ENCODE measurements around the gene ERF. TPM values are rescaled to one million over a fixed set of nuclear protein-coding genes. Genes with fewer than 3 reads are reported as not detected.

Gene ERF
- total and polyA plus RNA-seq, 2 of the 4 experiments (the other 2 are of a cell fraction), result 5.2 to 32.4 TPM

GRCh38 chr19:42200116-42200715 is 54.7 kb downstream of the ERF start:
- DNase-seq (no peak), ATAC-seq (ENCODE audit: low read depth) (no peak)
- H4K20me1 ChIP-seq (ENCODE audit: insufficient read depth, low read length), result peaks cover 9% of the 10 kb centered on the region; the same call in 1 of the 2 replicates
- H3K36me3 ChIP-seq (ENCODE audit: control insufficient read depth, insufficient read depth, low read length), result peaks cover 55% of the 10 kb centered on the region
- no peak overlapping the region for H4K5ac ChIP-seq (ENCODE audit: low read depth, low read length)
- H3K14ac ChIP-seq (replicated peaks; ENCODE audit: low read depth, low read length), result no peak overlapping the region
- H2BK5ac ChIP-seq (ENCODE audit: low read depth, low read length, poor library complexity, severe bottlenecking), result no peak overlapping the region
- H3K23ac ChIP-seq (ENCODE audit: low read depth, low read length), result no peak overlapping the region
- no TSS peak for BruUV-seq (replicated peaks)
- H2BK20ac ChIP-seq (ENCODE audit: low read depth, low read length), result no peak overlapping the region
- H3K4me2 ChIP-seq (ENCODE audit: low read depth, low read length), result no peak overlapping the region
- in situ Hi-C loops (cut with MboI; ENCODE audit: low sequenced_read_pairs), result no loop called here
- no peak overlapping the region for H2BK120ac ChIP-seq (ENCODE audit: low read depth, low read length)
- H4K91ac ChIP-seq (ENCODE audit: insufficient read depth, low read depth, low read length), result no peak overlapping the region
- no peak overlapping the region for H2AFZ ChIP-seq (replicated peaks; ENCODE audit: low read length, poor library complexity)
- no peak overlapping the region for H3K9ac ChIP-seq (ENCODE audit: low read depth, low read length)
- H3K9me3 ChIP-seq (ENCODE audit: control insufficient read depth, insufficient read depth, low read length), result no peaks in the 10 kb centered on the region
- dilution Hi-C loops (cut with HindIII; ENCODE audit: low sequenced_read_pairs, unreplicated experiment), result no loop called here
- ChIA-PET POLR2A (ENCODE audit: unreplicated experiment) (no interaction called here), CTCF (no interaction called here)
- no peak overlapping the region for H3K4ac ChIP-seq (ENCODE audit: low read depth, low read length)
- no peak overlapping the region for H3K4me3 ChIP-seq (ENCODE audit: insufficient read depth, low read depth, low read length)
- intact Hi-C loops (cut with micrococcal nuclease), result no loop called here
- H2AK9ac ChIP-seq (replicated peaks; ENCODE audit: low read depth, low read length, poor library complexity), result no peak overlapping the region
- H4K8ac ChIP-seq (ENCODE audit: low read depth in 2 of 2, low read length in 2 of 2), result no peak overlapping the region
- H3K4me1 ChIP-seq (ENCODE audit: control insufficient read depth, insufficient read depth, low read length), result 0 out of 2 replicates have a peak, but pooled peaks cover 2% of the 10 kb centered on the region
- no CpG with 5 or more reads among the region's 5 CpGs for WGBS, 2 experiments (ENCODE audit: extremely low coverage in 2 of 2, insufficient read length in 1 of 2)
- no peak overlapping the region for H2BK15ac ChIP-seq (ENCODE audit: low read depth, low read length)
- H2AK5ac ChIP-seq (ENCODE audit: low read depth, low read length), result no peak overlapping the region
- peaks cover 12 to 70% of the 10 kb centered on the region in 2 experiments for H3K79me1 ChIP-seq (ENCODE audit: low read depth in 1 of 2, low read length in 2 of 2)
- TF ChIP-seq MAZ (IDR thresholded peaks at IDR 0.05; ENCODE audit: borderline replicate concordance, low read depth, low read length) (no peak), CTCF (conservative IDR thresholded peaks at IDR 0.05; ENCODE audit: low read depth, low read length) (no peak), RCOR1 (IDR thresholded peaks at IDR 0.05; ENCODE audit: insufficient replicate concordance, low read length) (no peak), RAD21 (IDR thresholded peaks at IDR 0.05; ENCODE audit: low read length) (no peak), MAFK (IDR thresholded peaks at IDR 0.05; ENCODE audit: low read depth, low read length) (no peak)
- peaks cover 26% of the 10 kb centered on the region for H3K9me1 ChIP-seq (ENCODE audit: insufficient read depth, low read length)
- H3K56ac ChIP-seq (ENCODE audit: extremely low read depth, insufficient read depth, low read length), result no peak overlapping the region
- no peaks in the 10 kb centered on the region for H3K27me3 ChIP-seq (ENCODE audit: control insufficient read depth, insufficient read depth, low read length)
- no peak overlapping the region for H3K18ac ChIP-seq (ENCODE audit: low read depth, low read length)
- H3K27ac ChIP-seq (ENCODE audit: insufficient read depth, low read length), result no peak overlapping the region
